GM18861 (cell line): ENCODE measurements around the gene ZNF860.
"Not testable (repeated sequence)": the region's sequence is repeated elsewhere in the genome, so short reads cannot be mapped to it uniquely, and the experiment has no call there.

ENCODE experiments used
- ATAC-seq: cut with Tn5 transposase; IDR thresholded peaks from one replicate; pipeline ENCODE4 v1.9.1; 2021; ENCODE audit not compliant: unreplicated experiment

Gene ZNF860

DNA sequence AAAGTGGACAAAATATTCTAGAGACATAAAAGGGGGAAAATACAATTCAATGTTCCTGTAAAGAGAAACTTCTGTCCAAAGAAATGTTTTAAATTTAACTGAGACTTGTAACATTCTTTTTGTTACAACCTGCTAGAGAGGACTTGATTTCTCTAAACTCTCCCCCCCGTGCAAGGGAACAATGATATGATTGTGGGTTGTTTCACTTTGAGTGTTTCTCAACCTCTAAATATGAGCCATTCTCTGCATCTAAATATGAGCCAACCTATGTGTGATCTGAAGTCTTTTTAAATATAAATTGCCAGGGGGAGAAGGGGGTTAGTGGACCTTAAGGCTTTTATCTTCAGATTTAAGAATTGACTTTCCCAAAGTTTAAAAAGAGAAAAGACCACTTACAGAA is 14.6 kb downstream of the ZNF860 start:
- ATAC-seq = no peak

DNA sequence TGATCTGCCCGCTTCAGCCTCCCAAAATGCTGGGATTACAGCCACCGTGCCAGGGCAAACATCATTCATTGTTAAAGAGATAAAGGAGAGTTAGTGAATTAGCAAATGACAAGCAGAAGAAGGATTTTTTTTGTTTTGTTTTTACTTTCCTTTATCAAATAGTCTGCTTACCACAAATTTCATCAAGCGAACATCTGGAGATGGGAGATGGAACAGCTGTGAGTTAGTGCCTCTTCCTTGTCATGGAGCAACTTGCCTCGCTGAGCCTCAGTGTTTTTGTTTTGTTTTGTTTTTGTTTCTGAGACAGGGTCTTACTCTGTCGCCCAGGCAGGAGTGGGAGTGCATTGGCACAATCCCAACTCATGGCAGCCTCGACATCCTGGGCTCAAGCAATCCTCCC is 15.9 kb downstream of the ZNF860 start:
- ATAC-seq = no peak

GRCh38 chr3:31999907-32000439 is 18.4 kb downstream of the ZNF860 start:
- peak; percentile 70 for ATAC-seq

DNA sequence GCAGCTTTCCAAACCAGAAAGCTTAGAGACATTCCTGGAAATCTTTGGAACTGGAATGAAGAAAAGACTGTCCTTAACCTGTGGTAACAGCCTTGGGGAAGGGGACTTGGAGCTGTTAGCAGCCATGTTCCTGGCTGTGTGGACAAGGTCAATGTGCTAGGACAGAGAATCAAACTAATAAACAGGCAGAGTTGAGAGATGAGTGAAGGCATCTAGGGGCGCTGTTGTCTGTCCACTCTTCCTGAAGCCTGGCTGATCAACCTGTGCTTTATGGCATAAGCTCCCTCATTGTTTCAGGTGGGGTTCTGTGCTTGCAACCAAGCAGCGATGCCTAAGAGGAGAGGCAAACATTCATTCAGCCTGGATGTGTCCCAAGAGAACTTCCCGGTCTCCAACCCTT is 19.3 kb downstream of the ZNF860 start:
- ATAC-seq = no peak

- no peak for ATAC-seq
Observed at GRCh38 chr3:32002561-32003368, 21.2 kb downstream of the ZNF860 start.

DNA sequence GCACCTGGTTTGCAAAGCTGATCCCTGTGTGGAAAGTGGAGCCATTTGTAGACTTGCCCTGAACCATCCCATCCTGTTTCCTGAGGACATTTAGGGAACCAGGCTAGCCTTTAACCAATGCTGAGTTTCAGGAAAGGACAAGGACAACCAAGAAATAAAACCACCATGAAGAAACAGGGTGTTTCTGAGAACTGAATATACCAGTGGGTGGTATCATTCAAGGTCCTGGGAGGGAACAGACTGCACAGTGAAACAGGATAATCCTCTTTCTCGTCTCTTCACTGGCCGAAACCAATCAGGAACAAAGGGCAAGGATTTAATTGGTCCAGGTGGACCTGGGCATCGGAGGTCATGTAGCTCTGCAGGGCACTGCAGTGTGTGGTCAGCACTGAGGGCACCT is 21.8 kb downstream of the ZNF860 start:
- ATAC-seq = no peak

DNA sequence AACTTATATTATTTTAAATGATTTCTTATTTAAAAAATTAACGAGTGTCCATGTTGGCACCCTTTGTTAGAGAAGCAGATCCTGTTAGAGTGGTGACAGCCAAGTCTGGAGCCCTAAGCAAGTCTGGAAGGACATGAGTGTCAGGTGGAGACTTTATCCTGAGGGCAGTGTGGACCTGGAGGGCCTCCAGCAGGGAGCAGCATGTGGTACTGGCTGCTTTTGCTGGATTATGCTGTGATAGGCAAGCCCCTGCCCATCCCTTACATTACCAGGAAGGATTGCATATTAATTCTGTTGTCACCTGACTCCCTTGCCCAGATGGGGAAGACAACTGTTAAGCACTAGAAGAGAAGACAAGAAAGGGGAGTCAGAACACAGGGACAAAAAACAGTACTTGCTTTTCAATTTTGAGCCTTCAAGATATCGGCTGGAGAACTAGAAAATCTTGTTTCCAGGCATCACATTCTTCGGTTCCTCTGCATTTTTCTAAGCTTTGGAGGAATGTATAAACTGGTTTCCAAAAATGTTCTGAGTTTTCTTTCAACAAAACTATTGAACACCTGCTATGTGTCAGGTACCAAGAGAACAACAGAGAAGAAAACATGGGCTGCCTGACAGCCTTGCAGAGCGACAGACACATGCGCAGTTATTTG is 22.7 kb downstream of the ZNF860 start:
- no peak for ATAC-seq

DNA sequence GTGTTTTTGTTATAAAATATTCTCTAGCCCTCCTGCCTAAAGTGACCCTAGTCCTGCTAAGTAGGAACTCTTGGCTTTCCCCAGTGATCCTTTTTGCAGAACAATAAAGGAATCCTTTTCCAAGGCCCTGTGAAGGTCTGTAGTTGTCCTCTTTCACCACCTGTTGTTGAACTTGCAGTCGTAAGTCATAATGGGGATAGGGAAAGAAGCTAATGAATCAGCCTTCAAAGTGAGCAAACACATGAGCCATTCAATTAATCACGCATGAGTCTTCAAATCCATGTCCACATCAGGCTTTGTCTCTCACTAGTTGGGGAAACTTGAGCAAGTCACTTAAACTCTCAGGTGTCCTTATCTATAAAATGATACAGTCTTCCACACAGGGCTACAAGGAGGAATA is 27.6 kb downstream of the ZNF860 start:
- ATAC-seq = no peak

DNA sequence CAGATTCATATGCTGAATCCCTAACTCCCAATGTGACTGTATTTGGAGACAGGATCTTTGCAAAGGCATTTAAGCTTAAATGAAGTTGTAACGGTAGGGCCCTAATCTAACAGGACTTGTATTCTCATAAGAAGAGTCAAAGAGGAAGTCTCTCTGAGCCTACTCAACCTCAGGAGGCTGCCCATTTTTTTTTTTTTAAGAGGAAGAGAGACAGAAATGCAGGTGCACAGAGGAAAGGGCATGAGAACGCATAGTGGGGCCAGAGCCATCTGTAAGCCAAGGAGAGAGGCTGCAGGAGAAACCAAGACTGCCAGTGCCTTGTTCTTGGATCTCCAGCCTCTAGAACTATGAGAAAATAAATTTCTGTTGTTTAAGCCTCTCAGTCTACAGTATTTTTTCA is 28.4 kb downstream of the ZNF860 start:
- ATAC-seq = no peak

DNA sequence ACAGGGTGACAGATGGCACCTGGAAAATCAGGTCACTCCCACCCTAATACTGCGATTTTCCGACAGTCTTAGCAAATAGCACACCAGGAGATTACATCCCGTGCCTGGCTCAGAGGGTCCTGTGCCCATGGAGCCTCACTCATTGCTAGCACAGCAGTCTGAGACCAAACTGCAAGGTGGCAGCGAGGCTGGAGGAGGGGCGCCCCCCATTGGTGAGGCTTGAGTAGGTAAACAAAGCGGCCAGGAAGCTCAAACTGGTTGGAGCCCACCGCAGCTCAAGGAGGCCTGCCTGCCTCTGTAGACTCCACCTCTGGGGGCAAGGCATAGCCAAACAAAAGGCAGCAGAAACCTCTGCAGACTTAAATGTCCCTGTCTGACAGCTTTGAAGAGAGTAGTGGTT is 29.1 kb downstream of the ZNF860 start:
- ATAC-seq = not testable (repeated sequence)

GRCh38 chr3:32015638-32016037 is 34.1 kb downstream of the ZNF860 start:
- ATAC-seq = not testable (repeated sequence)

DNA sequence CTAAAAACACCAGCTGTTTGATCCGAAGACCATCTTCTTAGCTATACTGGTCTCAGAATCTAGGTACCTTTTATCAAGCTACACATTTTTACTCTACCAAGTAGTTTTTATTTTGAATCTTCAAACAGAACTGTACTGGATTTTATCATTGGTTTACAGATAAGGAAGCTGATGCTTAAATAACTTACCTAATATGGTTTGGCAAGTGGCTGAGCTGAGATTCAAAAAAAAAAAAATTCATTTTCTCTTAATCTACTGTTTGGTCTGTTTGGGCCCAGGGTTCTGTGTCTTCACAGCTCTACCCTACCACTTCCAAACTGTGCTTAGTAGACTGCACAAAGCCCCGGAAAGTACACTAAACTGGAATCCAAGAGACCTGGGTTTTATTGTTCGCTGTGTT is 35.7 kb downstream of the ZNF860 start:
- ATAC-seq = no peak

DNA sequence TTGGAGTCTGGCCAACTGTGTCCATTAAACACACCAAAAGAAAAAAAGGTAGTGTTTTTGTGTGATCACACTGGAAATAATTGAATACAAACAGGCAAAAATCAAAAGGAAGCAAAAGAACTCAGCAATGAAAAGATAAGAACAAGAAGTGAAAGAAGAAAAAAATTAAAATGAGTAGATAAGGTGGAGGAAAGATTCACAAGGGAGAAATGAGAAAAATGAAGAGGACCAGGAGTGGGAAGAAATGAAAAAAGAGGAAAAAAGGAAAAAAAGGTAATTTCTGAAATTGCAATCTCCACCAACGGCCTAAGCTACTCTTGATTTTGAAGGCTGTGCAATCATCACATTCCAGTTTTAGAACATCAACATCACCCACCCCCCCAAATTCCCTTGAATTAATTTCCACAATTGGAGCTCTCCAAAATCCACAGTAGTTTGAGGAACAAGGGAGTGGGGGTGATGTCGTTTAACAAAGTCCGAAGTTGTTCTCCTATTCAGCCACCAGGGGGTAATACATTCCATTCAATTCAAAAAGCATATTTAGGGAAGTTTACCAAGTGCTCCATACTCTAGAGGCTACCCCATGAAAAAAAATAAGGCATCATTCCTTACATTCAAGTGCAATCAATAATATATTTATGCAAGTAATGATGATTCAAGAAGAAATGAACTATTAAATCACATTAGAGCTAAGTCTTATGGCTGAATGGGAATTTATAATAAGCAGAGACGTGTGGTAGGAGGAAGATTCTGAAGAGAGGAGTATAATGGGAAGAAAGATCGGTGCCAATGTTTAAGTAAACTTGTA is 37.4 kb downstream of the ZNF860 start:
- ATAC-seq = no peak

DNA sequence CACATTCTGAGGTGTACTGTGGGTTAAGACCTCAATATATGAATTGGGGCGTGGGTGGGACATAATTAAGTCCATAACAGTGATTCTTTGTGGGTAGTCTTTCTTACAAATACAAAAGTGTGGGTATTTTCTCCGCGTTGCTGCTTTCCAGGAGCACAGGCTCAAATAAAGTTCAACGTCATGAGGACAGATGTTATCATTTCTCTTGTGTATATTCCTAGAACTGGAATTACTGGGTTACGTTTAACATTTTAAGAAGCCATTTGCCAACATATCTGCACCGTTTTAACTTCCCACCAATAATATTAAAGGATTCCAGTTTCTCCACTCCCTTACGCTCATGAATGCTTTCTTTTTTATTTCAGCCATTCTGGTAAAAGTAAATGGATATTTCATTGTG is 39.6 kb downstream of the ZNF860 start:
- no peak for ATAC-seq

DNA sequence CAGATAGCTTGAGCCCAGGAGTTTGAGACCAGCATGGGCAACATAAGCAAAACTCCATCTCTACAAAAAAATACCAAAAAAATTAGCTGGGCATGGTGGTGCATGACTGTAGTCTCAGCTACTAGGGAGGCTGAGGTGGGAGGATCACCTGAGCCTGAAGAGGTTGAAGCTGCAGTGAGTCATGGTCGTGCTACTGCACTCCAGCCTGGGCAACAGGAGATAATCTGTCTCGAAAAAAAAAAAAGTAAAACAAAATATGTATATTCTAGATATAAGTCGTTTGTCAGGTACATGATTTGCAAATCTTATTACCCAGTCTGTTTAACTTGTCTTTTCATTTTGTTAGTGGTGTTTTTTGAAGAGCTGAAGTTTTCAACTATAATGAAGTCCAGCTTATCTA is 40.2 kb downstream of the ZNF860 start:
- no peak for ATAC-seq

DNA sequence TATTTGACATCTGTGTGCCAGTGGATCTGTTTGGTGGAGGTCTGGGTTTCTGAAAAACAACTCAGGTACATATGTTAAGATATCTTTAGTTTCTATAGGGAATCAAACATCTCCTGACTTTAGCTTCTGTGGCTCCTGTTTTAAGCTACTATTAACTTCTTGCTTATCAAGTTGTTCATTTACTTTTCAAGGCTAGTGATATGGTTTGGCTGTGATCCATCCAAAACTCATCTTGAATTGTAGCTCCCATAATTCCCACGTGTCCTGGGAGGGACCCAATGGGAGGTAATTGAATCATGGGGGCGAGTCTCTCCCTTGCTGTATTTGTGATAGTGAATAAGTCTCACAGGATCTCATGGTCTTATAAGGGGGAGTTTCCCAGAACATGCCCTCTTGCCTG is 41.4 kb downstream of the ZNF860 start:
- no peak for ATAC-seq

DNA sequence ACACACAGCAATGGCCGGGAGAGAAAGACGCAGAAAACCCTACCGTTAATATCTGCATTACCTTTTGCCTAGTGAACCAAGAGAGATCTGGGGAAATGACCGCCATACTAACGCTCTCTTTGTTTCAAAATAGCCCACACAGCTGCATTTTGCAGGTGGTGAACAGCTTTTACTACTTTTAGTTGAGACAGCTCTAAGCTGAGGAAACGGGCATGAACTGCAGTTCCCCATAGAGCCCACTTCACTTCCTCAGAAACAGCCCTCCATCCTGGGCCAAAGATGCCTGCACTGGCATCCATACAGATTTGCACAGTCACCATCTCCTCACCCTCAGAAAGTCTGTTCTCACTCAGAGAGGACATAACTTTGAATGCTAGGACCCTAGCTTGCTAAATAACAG is 45.0 kb downstream of the ZNF860 start:
- no peak for ATAC-seq

DNA sequence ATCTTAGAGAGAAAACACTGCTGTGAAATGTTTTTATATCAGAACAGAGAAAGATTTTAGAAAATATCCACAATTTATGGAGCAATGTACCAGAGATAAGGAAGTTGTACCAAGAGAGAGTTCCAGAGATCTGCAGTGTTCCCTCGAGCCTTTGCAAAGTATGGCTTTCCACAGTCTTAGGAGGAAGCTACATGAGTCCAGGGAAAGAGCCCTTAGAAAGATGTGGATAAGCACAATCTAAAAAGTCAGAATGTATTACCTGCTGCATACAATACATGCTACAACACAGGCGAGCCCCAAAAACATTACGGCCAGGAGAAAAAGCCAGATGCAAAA is 56.4 kb downstream of the ZNF860 start:
- no peak for ATAC-seq

- no peak for ATAC-seq
Observed at GRCh38 chr3:32041316-32041715, 59.8 kb downstream of the ZNF860 start.
